HEK293 (cell line): Measurements from ENCODE around the gene HDGF.
A peak's percentile ranks its signal among the peaks of the same experiment; 100 is the strongest.

ENCODE experiments used
- GLI4 ChIP-seq: fragments of 450-650 bp; formaldehyde crosslinking; IDR thresholded peaks from 2 replicates; pipeline ENCODE4 v1.5.1; 2016; ENCODE audit warnings: missing biosample characterization, missing genetic modification characterization
- KLF10 ChIP-seq: fragments of 450-650 bp; IDR thresholded peaks from 2 replicates; pipeline ENCODE4 v1.5.1; 2018; ENCODE audit warnings: missing biosample characterization, mild to moderate bottlenecking, missing genetic modification characterization
- KLF16 ChIP-seq: fragments of 450-650 bp; formaldehyde crosslinking; IDR thresholded peaks from 2 replicates; pipeline ENCODE4 v1.5.1; 2017; ENCODE audit warnings: missing biosample characterization, missing genetic modification characterization
- PRDM1 ChIP-seq: fragments of 450-650 bp; formaldehyde crosslinking; IDR thresholded peaks from 2 replicates; pipeline ENCODE4; 2016; ENCODE audit warnings: missing biosample characterization, missing genetic modification characterization
- SALL2 ChIP-seq: fragments of 450-650 bp; formaldehyde crosslinking; IDR thresholded peaks from 2 replicates; pipeline ENCODE4 v1.5.0; 2017; ENCODE audit warnings: missing biosample characterization, mild to moderate bottlenecking, missing genetic modification characterization, borderline replicate concordance
- SCRT1 ChIP-seq: fragments of 450-650 bp; formaldehyde crosslinking; IDR thresholded peaks from 2 replicates; pipeline ENCODE4 v1.5.1; 2016; ENCODE audit warnings: missing biosample characterization, missing genetic modification characterization, borderline replicate concordance
- SP7 ChIP-seq: fragments of 450-650 bp; formaldehyde crosslinking; IDR thresholded peaks from 2 replicates; pipeline ENCODE4 v1.5.1; 2016; ENCODE audit warnings: missing biosample characterization, missing genetic modification characterization
- ZEB2 ChIP-seq: fragments of 450-650 bp; formaldehyde crosslinking; IDR thresholded peaks from 2 replicates; pipeline ENCODE4 v1.5.1; 2016; ENCODE audit warnings: missing biosample characterization, missing genetic modification characterization
- ZFP37 ChIP-seq: fragments of 450-650 bp; formaldehyde crosslinking; IDR thresholded peaks from 2 replicates; pipeline ENCODE4 v1.5.1; 2016; ENCODE audit warnings: missing biosample characterization, missing genetic modification characterization
- ZNF132 ChIP-seq: fragments of 450-650 bp; formaldehyde crosslinking; IDR thresholded peaks from 2 replicates; pipeline ENCODE4 v1.5.1; 2017; ENCODE audit warnings: missing biosample characterization, missing genetic modification characterization, borderline replicate concordance
- ZNF146 ChIP-seq: fragments of 450-650 bp; formaldehyde crosslinking; IDR thresholded peaks from 2 replicates; pipeline ENCODE4 v1.5.1; 2016; ENCODE audit warnings: missing biosample characterization, missing genetic modification characterization
- ZNF248 ChIP-seq: fragments of 450-650 bp; formaldehyde crosslinking; IDR thresholded peaks from 2 replicates; pipeline ENCODE4 v1.5.1; 2017; ENCODE audit warnings: missing biosample characterization, missing genetic modification characterization
- ZNF274 ChIP-seq, 2 experiments: fragments of 200-500 bp in 1 of 2; fragments of 450-650 bp in 1 of 2; sonication (Bioruptor generic) in 1 of 2; formaldehyde crosslinking in 1 of 2; IDR thresholded peaks; 2 replicates each; pipeline versions ENCODE4 v1.5.1 to v1.6.1; 2014 to 2016; ENCODE audit warnings: borderline replicate concordance in 1 of 2, inconsistent platforms in 1 of 2, low read length in 1 of 2, missing biosample characterization in 1 of 2, missing genetic modification characterization in 1 of 2
- ZNF292 ChIP-seq: fragments of 450-650 bp; formaldehyde crosslinking; IDR thresholded peaks from 2 replicates; pipeline ENCODE4 v1.5.1; 2016; ENCODE audit warnings: low read depth, missing biosample characterization, missing genetic modification characterization, borderline replicate concordance
- ZNF354C ChIP-seq: fragments of 450-650 bp; formaldehyde crosslinking; IDR thresholded peaks from 2 replicates; pipeline ENCODE4 v1.5.1; 2016; ENCODE audit warnings: missing biosample characterization, missing genetic modification characterization, low read depth, borderline replicate concordance
- ZNF394 ChIP-seq: fragments of 450-650 bp; formaldehyde crosslinking; IDR thresholded peaks from 2 replicates; pipeline ENCODE4 v1.5.1; 2016; ENCODE audit warnings: missing biosample characterization, missing genetic modification characterization, mild to moderate bottlenecking, moderate library complexity, borderline replicate concordance
- ZNF48 ChIP-seq: fragments of 450-650 bp; formaldehyde crosslinking; IDR thresholded peaks from 2 replicates; pipeline ENCODE4 v1.5.1; 2016; ENCODE audit warnings: missing biosample characterization, missing genetic modification characterization
- ZNF555 ChIP-seq: fragments of 450-650 bp; formaldehyde crosslinking; conservative IDR thresholded peaks from 2 replicates; pipeline ENCODE4 v1.5.1; 2017; ENCODE audit warnings: missing biosample characterization, mild to moderate bottlenecking, missing genetic modification characterization, inconsistent platforms
- ZNF600 ChIP-seq: fragments of 450-650 bp; formaldehyde crosslinking; IDR thresholded peaks from 2 replicates; pipeline ENCODE4 v1.5.1; 2016; ENCODE audit warnings: missing biosample characterization, missing genetic modification characterization
- ZNF654 ChIP-seq: fragments of 450-650 bp; formaldehyde crosslinking; IDR thresholded peaks from 2 replicates; pipeline ENCODE4 v1.5.1; 2016; ENCODE audit warnings: low read depth, missing biosample characterization, missing genetic modification characterization
- ZNF660 ChIP-seq: fragments of 450-650 bp; IDR thresholded peaks from 2 replicates; pipeline ENCODE4 v1.5.1; 2018; ENCODE audit warnings: missing biosample characterization, mild to moderate bottlenecking, missing genetic modification characterization
- ZNF76 ChIP-seq: fragments of 450-650 bp; formaldehyde crosslinking; IDR thresholded peaks from 2 replicates; pipeline ENCODE4; 2016; ENCODE audit warnings: low read depth, missing biosample characterization, missing genetic modification characterization, borderline replicate concordance
- ZNF791 ChIP-seq: fragments of 450-650 bp; formaldehyde crosslinking; IDR thresholded peaks from 2 replicates; pipeline ENCODE4 v1.5.1; 2016; ENCODE audit warnings: missing biosample characterization, missing genetic modification characterization
- ZSCAN23 ChIP-seq: fragments of 450-650 bp; formaldehyde crosslinking; IDR thresholded peaks from 2 replicates; pipeline ENCODE4 v1.5.1; 2016; ENCODE audit warnings: missing biosample characterization, missing genetic modification characterization
- TF ChIP-seq, protein P1 (sequence below): fragments of 450-650 bp; formaldehyde crosslinking; IDR thresholded peaks from 2 replicates; pipeline ENCODE4 v1.5.1; 2016; ENCODE audit warnings: missing biosample characterization, missing genetic modification characterization
- TF ChIP-seq, protein P2 (sequence below): fragments of 450-650 bp; formaldehyde crosslinking; IDR thresholded peaks from 2 replicates; pipeline ENCODE4 v1.5.1; 2016; ENCODE audit warnings: missing biosample characterization, missing genetic modification characterization
- TF ChIP-seq, protein P3 (sequence below): fragments of 450-650 bp; formaldehyde crosslinking; IDR thresholded peaks from 2 replicates; pipeline ENCODE4 v1.5.1; 2016; ENCODE audit warnings: missing biosample characterization, missing genetic modification characterization
- TF ChIP-seq, protein P4 (sequence below): fragments of 450-650 bp; formaldehyde crosslinking; IDR thresholded peaks from 2 replicates; pipeline ENCODE4 v1.5.1; 2017; ENCODE audit warnings: missing biosample characterization, mild to moderate bottlenecking, missing genetic modification characterization, moderate library complexity
- TF ChIP-seq, protein P5 (sequence below): fragments of 450-650 bp; formaldehyde crosslinking; IDR thresholded peaks from 2 replicates; pipeline ENCODE4 v1.5.1; 2017; ENCODE audit warnings: missing biosample characterization, missing genetic modification characterization
- TF ChIP-seq, protein P6 (sequence below): fragments of 450-650 bp; formaldehyde crosslinking; IDR thresholded peaks from 2 replicates; pipeline ENCODE4 v1.5.1; 2016; ENCODE audit warnings: missing biosample characterization, missing genetic modification characterization

The HDGF gene

DNA sequence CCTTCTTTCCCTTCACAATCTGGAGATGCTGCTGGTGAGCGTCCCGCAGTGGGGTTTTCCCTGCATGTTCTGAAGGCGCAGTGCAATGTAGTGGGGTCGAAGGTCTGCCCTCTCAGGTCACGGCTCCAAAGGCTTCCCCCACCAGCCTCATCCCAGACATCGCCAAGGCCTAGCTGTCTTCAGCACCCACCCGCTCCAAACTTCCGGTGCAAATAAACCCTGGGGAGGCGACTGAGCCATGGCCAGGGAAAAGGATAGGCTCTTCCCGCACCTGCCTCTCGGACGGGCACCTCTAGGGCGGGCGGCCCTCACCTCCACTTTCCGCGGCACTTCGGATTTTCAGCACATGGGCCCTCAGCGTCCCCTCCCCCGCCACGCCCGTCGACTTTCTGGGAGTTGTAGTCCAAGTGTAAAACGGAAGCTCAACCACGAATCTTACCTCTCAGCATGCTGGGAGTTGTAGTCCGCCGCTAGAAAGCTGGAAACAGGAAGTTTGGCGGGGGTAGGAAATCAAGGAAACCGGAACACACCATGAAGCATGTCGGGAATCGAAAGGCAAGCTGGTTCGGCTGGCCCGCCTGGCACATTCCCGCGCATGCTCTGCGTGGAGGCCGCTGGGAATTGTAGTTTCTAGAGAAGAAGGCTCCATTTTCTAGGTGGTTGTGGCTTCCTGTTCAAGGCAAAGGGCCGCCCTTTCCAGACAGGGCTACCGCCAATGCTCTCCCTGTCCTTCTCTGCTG, 10.6 kb downstream of the HDGF start, which contains the start of gene MRPL24 (continued):
- TF ChIP-seq, protein P1, sequence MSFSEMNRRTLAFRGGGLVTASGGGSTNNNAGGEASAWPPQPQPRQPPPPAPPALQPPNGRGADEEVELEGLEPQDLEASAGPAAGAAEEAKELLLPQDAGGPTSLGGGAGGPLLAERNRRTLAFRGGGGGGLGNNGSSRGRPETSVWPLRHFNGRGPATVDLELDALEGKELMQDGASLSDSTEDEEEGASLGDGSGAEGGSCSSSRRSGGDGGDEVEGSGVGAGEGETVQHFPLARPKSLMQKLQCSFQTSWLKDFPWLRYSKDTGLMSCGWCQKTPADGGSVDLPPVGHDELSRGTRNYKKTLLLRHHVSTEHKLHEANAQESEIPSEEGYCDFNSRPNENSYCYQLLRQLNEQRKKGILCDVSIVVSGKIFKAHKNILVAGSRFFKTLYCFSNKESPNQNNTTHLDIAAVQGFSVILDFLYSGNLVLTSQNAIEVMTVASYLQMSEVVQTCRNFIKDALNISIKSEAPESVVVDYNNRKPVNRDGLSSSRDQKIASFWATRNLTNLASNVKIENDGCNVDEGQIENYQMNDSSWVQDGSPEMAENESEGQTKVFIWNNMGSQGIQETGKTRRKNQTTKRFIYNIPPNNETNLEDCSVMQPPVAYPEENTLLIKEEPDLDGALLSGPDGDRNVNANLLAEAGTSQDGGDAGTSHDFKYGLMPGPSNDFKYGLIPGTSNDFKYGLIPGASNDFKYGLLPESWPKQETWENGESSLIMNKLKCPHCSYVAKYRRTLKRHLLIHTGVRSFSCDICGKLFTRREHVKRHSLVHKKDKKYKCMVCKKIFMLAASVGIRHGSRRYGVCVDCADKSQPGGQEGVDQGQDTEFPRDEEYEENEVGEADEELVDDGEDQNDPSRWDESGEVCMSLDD (tag by site-specific recombination), result peak; percentile 47; the same call in 1 of the 2 replicates
- TF ChIP-seq ZNF654 (tag by site-specific recombination), result no peak
- TF ChIP-seq ZFP37 (tag by site-specific recombination), result peak; percentile 93
- peak; percentile 86 for TF ChIP-seq KLF10
- no peak for TF ChIP-seq ZNF791 (tag by site-specific recombination)
- TF ChIP-seq ZNF354C, result no peak
- peak; percentile 75; the same call in 1 of the 2 replicates for TF ChIP-seq ZEB2 (tag by site-specific recombination)
- TF ChIP-seq ZNF394 (tag by site-specific recombination), result no peak; the same call in 1 of the 2 replicates
- no peak for TF ChIP-seq ZNF292
- TF ChIP-seq, protein P2, sequence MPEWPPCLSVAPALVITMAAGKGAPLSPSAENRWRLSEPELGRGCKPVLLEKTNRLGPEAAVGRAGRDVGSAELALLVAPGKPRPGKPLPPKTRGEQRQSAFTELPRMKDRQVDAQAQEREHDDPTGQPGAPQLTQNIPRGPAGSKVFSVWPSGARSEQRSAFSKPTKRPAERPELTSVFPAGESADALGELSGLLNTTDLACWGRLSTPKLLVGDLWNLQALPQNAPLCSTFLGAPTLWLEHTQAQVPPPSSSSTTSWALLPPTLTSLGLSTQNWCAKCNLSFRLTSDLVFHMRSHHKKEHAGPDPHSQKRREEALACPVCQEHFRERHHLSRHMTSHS (tag by site-specific recombination), result no peak
- TF ChIP-seq ZNF132 (tag by site-specific recombination), result no peak
- no peak for TF ChIP-seq ZNF555 (tag by site-specific recombination)
- TF ChIP-seq SALL2, result 0 out of 2 replicates have a peak, but pooled peaks have one; percentile 22
- TF ChIP-seq ZNF248 (tag by site-specific recombination), result no peak
- TF ChIP-seq, protein P3, sequence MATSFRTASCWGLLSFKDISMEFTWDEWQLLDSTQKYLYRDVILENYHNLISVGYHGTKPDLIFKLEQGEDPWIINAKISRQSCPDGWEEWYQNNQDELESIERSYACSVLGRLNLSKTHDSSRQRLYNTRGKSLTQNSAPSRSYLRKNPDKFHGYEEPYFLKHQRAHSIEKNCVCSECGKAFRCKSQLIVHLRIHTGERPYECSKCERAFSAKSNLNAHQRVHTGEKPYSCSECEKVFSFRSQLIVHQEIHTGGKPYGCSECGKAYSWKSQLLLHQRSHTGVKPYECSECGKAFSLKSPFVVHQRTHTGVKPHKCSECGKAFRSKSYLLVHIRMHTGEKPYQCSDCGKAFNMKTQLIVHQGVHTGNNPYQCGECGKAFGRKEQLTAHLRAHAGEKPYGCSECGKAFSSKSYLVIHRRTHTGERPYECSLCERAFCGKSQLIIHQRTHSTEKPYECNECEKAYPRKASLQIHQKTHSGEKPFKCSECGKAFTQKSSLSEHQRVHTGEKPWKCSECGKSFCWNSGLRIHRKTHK, result no peak
- TF ChIP-seq, protein P4, sequence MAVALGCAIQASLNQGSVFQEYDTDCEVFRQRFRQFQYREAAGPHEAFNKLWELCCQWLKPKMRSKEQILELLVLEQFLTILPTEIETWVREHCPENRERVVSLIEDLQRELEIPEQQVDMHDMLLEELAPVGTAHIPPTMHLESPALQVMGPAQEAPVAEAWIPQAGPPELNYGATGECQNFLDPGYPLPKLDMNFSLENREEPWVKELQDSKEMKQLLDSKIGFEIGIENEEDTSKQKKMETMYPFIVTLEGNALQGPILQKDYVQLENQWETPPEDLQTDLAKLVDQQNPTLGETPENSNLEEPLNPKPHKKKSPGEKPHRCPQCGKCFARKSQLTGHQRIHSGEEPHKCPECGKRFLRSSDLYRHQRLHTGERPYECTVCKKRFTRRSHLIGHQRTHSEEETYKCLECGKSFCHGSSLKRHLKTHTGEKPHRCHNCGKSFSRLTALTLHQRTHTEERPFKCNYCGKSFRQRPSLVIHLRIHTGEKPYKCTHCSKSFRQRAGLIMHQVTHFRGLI (tag by site-specific recombination), result no peak; the same call in 1 of the 2 replicates
- TF ChIP-seq ZSCAN23 (tag by site-specific recombination), result no peak
- TF ChIP-seq KLF16, result peak; percentile 78
- TF ChIP-seq ZNF660 (tag by site-specific recombination), result no peak; the same call in none of the 2 replicates
- peak; percentile 79; the same call in 1 of the 2 replicates for TF ChIP-seq SP7 (tag by site-specific recombination)
- peak; percentile 80; the same call in 1 of the 2 replicates for TF ChIP-seq ZNF600 (tag by site-specific recombination)
- TF ChIP-seq, protein P5, sequence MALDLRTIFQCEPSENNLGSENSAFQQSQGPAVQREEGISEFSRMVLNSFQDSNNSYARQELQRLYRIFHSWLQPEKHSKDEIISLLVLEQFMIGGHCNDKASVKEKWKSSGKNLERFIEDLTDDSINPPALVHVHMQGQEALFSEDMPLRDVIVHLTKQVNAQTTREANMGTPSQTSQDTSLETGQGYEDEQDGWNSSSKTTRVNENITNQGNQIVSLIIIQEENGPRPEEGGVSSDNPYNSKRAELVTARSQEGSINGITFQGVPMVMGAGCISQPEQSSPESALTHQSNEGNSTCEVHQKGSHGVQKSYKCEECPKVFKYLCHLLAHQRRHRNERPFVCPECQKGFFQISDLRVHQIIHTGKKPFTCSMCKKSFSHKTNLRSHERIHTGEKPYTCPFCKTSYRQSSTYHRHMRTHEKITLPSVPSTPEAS (tag by site-specific recombination), result no peak
- TF ChIP-seq ZNF146, result no peak
- TF ChIP-seq PRDM1 (tag by site-specific recombination), result 0 out of 2 replicates have a peak, but pooled peaks have one; percentile 17
- TF ChIP-seq, protein P6, sequence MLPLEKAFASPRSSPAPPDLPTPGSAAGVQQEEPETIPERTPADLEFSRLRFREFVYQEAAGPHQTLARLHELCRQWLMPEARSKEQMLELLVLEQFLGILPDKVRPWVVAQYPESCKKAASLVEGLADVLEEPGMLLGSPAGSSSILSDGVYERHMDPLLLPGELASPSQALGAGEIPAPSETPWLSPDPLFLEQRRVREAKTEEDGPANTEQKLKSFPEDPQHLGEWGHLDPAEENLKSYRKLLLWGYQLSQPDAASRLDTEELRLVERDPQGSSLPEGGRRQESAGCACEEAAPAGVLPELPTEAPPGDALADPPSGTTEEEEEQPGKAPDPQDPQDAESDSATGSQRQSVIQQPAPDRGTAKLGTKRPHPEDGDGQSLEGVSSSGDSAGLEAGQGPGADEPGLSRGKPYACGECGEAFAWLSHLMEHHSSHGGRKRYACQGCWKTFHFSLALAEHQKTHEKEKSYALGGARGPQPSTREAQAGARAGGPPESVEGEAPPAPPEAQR (tag by site-specific recombination), result peak; percentile 28; the same call in 1 of the 2 replicates
- no peak for TF ChIP-seq GLI4 (tag by site-specific recombination)
- no peak for TF ChIP-seq SCRT1 (tag by site-specific recombination)
- TF ChIP-seq ZNF274 (IDR thresholded peaks at IDR 0.05; ENCODE audit: low read length), result no peak
- no peak for TF ChIP-seq ZNF274 (tag by site-specific recombination; IDR thresholded peaks at IDR 0.05; ENCODE audit: borderline replicate concordance)
- no peak for TF ChIP-seq ZNF48 (tag by site-specific recombination)
- TF ChIP-seq ZNF76, result peak; percentile 100
